GM12874 (cell line): ENCODE data around the gene POC1A.

Experiments used
- CTCF ChIP-seq: IDR thresholded peaks from 2 replicates; pipeline ENCODE4 v1.5.1; 2011; ENCODE audit warnings: low read depth, mild to moderate bottlenecking, control low read depth, low read length, moderate library complexity; ENCODE audit not compliant: insufficient read depth

POC1A gene

GRCh38 chr3:52051444-52051843, 102.8 kb downstream of the POC1A start:
- no peak for TF ChIP-seq CTCF

- no peak for TF ChIP-seq CTCF
Measured at GRCh38 chr3:52050571-52050970, 103.7 kb downstream of the POC1A start.

GRCh38 chr3:52049503-52049902, 104.7 kb downstream of the POC1A start:
- no peak for TF ChIP-seq CTCF

GRCh38 chr3:52047295-52047960, 106.8 kb downstream of the POC1A start:
- TF ChIP-seq CTCF, result no peak

- TF ChIP-seq CTCF, result no peak
Measured at GRCh38 chr3:52046902-52047239, 107.4 kb downstream of the POC1A start.

- TF ChIP-seq CTCF, result no peak
Measured at GRCh38 chr3:52046186-52046901, 107.9 kb downstream of the POC1A start.

- no peak for TF ChIP-seq CTCF
Measured at GRCh38 chr3:52044869-52045619, 109.2 kb downstream of the POC1A start.
